Body of pancreas (tissue), 4 donors: ENCODE results near the gene SFXN2. TPM values are rescaled to one million over a fixed set of nuclear protein-coding genes. Genes with fewer than 3 reads are reported as not detected.

Experiments used
- ATAC-seq: fragments of 150-250 bp; one replicate; pipeline ENCODE4 v1.9.1; 2016
- DNase-seq, 4 donors: peaks; one replicate each; pipeline ENCODE4 v3.0.0-alpha.2; 2019
- H3K27ac ChIP-seq, 4 donors: fragments of 200-600 bp; sonication (generic); 1 replicate in 3 of 4; 2 replicates in 1 of 4; pipeline versions ENCODE4 v1.5.1 to v1.6.1; 2016 to 2019; ENCODE audit warnings: mild to moderate bottlenecking in 1 of 4, mixed read lengths in 1 of 4, moderate library complexity in 1 of 4
- H3K27me3 ChIP-seq, 2 donors: fragments of 200-600 bp; sonication (generic); one replicate each; pipeline ENCODE4 v1.6.0; 2016; ENCODE audit warnings: mild to moderate bottlenecking in 1 of 2
- H3K36me3 ChIP-seq, 2 donors: fragments of 200-600 bp; sonication (generic); replicated peaks in 1 of 2; 2 replicates each; pipeline ENCODE4 v1.5.1; 2016; ENCODE audit warnings: low read depth in 2 of 2; ENCODE audit not compliant: insufficient read depth in 1 of 2
- H3K4me1 ChIP-seq: fragments of 200-600 bp; sonication (generic); one replicate; pipeline ENCODE4 v1.6.0; 2016
- H3K4me3 ChIP-seq, 2 donors: fragments of 200-600 bp; sonication (generic); 1 replicate in 1 of 2; 2 replicates in 1 of 2; pipeline ENCODE4 v1.5.1; 2016 to 2019
- H3K9me3 ChIP-seq, 3 donors: fragments of 200-600 bp; sonication (generic); 1 replicate in 2 of 3; 2 replicates in 1 of 3; pipeline ENCODE4 v1.5.1; 2016
- CTCF ChIP-seq, 7 experiments: fragments of 450-650 bp in 4 of 7; fragments of 200-600 bp in 3 of 7; sonication (generic) in 3 of 7; IDR thresholded peaks; one replicate each; pipeline ENCODE4 v1.5.1; 2016 to 2019; ENCODE audit warnings: antibody characterized with exemption in 7 of 7
- POLR2A ChIP-seq, 3 donors: fragments of 450-650 bp; IDR thresholded peaks; one replicate each; pipeline ENCODE4 v1.6.1; 2016; ENCODE audit warnings: antibody characterized with exemption in 3 of 3, mild to moderate bottlenecking in 2 of 3
- WGBS, 2 donors: methylation state at CpG; one replicate each; pipeline ENCODE4 v1.1.5; 2017; 5-methylcytosine and 5-hydroxymethylcytosine counted together
- intact Hi-C: fragments of 100-400 bp; cut with DNase I; formaldehyde crosslinking; loops from one replicate; pipeline ENCODE4 v1.15.1; 2023
- total RNA-seq, 2 donors: library from RNA; depleted of rRNA; stranded (reverse); fragments of >200 nt; gene quantifications; one replicate each; pipeline ENCODE4 v1.1.0, GENCODE V29; 2016

The SFXN2 gene
- total RNA-seq, 2 donors from 2014 or later, result 2.1 to 7.3 TPM

GRCh38 chr10:102712089-102712488 lies 2.3 kb upstream of the SFXN2 start:
- no peak for ATAC-seq
- intact Hi-C loops, result no loop called here
- H3K9me3 ChIP-seq, result no peaks in the 10 kb centered on the region
- H3K4me3 ChIP-seq, result no peak overlapping the region
- WGBS, 2 donors, result 79 to 86% methylated on average over 4 of the region's 4 CpGs
- H3K4me1 ChIP-seq, result peaks cover 18% of the 10 kb centered on the region
- no peak for DNase-seq
- no peak overlapping the region for H3K27ac ChIP-seq
- TF ChIP-seq CTCF (IDR thresholded peaks at IDR 0.05) (no peak), POLR2A (IDR thresholded peaks at IDR 0.05) (no peak)
- no peaks in the 10 kb centered on the region for H3K27me3 ChIP-seq
- H3K36me3 ChIP-seq, result no peaks in the 10 kb centered on the region

- no peaks in the 10 kb centered on the region for H3K9me3 ChIP-seq
- no peaks in the 10 kb centered on the region for H3K36me3 ChIP-seq
- TF ChIP-seq POLR2A (IDR thresholded peaks at IDR 0.05), result no peak
- TF ChIP-seq CTCF (IDR thresholded peaks at IDR 0.05), result no peak
- ATAC-seq (no peak), DNase-seq (no peak)
- intact Hi-C loops, result no loop called here
- H3K4me1 ChIP-seq, result peaks cover 19% of the 10 kb centered on the region
- H3K27ac ChIP-seq, result peak overlapping the region in 3 of 4 donors; percentile 52 to 92 (median 88)
- peak overlapping the region; percentile 75 to 96 for H3K4me3 ChIP-seq
- H3K27me3 ChIP-seq, result no peaks in the 10 kb centered on the region
- 10 to 11% methylated on average over 8 of the region's 8 CpGs for WGBS, 2 donors
These were observed 1.4 kb upstream of the SFXN2 start for GRCh38 chr10:102712843-102713538.

- Histone ChIP-seq H3K27ac (peak overlapping the region; percentile 52 to 92 (median 78)), H3K27me3 (no peaks in the 10 kb centered on the region), H3K9me3 (no peaks in the 10 kb centered on the region), H3K36me3 (no peaks in the 10 kb centered on the region), H3K4me1 (peaks cover 24% of the 10 kb centered on the region), H3K4me3 (peak overlapping the region; percentile 75 to 96)
- WGBS, 2 donors, result 0% methylated on average over 2 to 13 of the region's 13 CpGs
- ATAC-seq (peak; percentile 13), DNase-seq (no peak)
- intact Hi-C loops, result no loop called here
- TF ChIP-seq POLR2A (IDR thresholded peaks at IDR 0.05), result no peak
- TF ChIP-seq CTCF (IDR thresholded peaks at IDR 0.05), result peak in 3 of 7 experiments; percentile 9 to 25 (median 13)
These were observed 960 bp upstream of the SFXN2 start for GRCh38 chr10:102713539-102713813.

- peak; percentile 97 to 98 (median 98) for DNase-seq
- intact Hi-C loops, result no loop called here
- Histone ChIP-seq H3K4me3 (peak within 1 kb of the TSS; percentile 85 to 96), H3K27me3 (no peaks in the 10 kb centered on the region), H3K27ac (peak within 1 kb of the TSS; percentile 67 to 92 (median 81)), H3K36me3 (no peaks in the 10 kb centered on the region), H3K9me3 (no peaks in the 10 kb centered on the region), H3K4me1 (peaks cover 27% of the 10 kb centered on the region)
- WGBS, 2 donors, result 0% methylated on average over 1 to 59 of the region's 62 CpGs
- peak; percentile 97 for ATAC-seq
- TF ChIP-seq POLR2A (IDR thresholded peaks at IDR 0.05) (no peak), CTCF (IDR thresholded peaks at IDR 0.05) (peak in 5 of 7 experiments; percentile 1 to 65 (median 54))
These were observed 419 bp upstream of the SFXN2 start, which contains the start of gene ARL3 for GRCh38 chr10:102713814-102714620. ARL3 (minus strand) TSS chr10:102714397; CDS start chr10:102714275, 122 bp downstream.
